ENCODE data around the gene BPIFB2. TPM values are rescaled to one million over a fixed set of nuclear protein-coding genes. Genes with fewer than 3 reads are reported as not detected.

The BPIFB2 gene
- total RNA-seq, 1 donor from 2014 or later: not detected

DNA sequence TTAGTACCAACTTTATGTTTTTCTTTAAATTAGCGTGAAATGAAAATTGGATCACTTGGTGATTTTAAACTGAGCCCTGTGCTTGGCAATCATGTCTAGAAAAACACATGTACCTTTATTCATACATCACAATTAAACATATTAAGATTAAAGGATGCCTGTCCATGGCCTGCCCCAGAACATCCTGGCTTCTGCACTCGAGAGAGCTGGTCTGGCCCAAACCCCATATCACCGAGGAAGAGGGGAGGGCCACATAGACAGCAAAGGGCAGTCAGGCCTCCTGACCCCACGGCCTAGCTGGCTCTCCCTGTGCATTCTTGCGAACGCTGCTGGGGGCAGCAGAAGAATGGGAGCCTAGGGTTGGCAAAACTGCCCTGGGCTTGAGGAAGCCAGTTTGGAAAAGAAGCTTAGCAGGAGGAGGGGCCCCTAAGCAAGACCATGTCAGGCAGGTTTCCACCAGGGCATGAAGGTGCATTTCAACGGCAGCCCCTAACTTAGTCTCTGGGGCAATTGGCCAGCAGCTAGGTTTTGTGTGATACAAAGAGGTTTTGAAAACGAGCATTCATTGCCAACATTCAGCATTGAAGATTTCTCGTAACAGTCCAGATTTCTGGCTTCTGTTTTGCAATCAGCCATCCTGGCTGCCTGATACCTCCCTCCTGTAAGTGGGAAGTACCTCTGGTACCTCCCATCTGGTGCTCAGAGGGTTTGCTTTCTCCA, 54.8 kb downstream of the BPIFB2 start:
- TF ChIP-seq, protein P1, sequence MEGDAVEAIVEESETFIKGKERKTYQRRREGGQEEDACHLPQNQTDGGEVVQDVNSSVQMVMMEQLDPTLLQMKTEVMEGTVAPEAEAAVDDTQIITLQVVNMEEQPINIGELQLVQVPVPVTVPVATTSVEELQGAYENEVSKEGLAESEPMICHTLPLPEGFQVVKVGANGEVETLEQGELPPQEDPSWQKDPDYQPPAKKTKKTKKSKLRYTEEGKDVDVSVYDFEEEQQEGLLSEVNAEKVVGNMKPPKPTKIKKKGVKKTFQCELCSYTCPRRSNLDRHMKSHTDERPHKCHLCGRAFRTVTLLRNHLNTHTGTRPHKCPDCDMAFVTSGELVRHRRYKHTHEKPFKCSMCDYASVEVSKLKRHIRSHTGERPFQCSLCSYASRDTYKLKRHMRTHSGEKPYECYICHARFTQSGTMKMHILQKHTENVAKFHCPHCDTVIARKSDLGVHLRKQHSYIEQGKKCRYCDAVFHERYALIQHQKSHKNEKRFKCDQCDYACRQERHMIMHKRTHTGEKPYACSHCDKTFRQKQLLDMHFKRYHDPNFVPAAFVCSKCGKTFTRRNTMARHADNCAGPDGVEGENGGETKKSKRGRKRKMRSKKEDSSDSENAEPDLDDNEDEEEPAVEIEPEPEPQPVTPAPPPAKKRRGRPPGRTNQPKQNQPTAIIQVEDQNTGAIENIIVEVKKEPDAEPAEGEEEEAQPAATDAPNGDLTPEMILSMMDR (conservative IDR thresholded peaks at IDR 0.05; ENCODE audit: low read depth, low read length): no peak
- no peak overlapping the region for H3K4me3 ChIP-seq (ENCODE audit: low read depth, low read length)
- DNase-seq (ENCODE audit: low read depth): no peak

DNA sequence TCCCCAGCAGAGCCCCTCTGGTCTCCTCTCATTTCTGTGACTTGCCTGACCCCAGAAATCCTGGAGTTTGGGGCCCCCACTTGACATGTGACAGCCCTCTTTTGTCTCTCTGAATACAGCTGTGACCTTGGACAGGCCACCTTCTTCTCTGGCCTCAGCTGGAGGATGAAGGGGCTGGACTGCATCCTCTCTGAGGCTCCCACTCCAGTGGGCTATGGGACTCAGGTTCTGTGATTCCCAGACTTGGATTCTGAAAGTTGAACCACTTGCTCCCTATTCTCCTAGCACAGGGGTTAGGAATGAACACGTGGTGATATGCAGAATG, 55.3 kb downstream of the BPIFB2 start:
- no peak for DNase-seq (ENCODE audit: low read depth)
- H3K4me3 ChIP-seq (ENCODE audit: low read depth, low read length): no peak overlapping the region
- TF ChIP-seq, protein P1 (conservative IDR thresholded peaks at IDR 0.05; ENCODE audit: low read depth, low read length): no peak

DNA sequence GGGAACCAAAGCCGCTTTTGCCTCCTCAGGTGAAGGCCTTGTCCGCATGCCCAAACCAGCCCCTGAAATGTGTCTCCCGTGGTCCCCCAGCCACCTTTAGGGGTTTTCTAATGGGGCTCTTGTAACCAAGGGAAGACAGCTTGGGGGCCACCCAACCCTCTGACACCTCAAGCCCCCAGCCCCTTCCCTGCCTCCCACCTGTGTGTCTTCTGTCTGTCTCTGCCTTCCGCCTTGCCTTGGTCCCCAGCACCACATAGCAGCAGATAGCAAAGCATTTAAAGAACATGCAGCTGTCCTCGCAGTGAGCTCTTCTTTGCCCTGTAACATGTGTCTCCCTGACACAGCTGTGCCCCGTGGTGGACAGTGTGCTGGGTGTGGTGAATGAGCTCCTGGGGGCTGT, 55.8 kb downstream of the BPIFB2 start:
- DNase-seq (ENCODE audit: low read depth): no peak
- TF ChIP-seq, protein P1 (conservative IDR thresholded peaks at IDR 0.05; ENCODE audit: low read depth, low read length): no peak
- no peak overlapping the region for H3K4me3 ChIP-seq (ENCODE audit: low read depth, low read length)

DNA sequence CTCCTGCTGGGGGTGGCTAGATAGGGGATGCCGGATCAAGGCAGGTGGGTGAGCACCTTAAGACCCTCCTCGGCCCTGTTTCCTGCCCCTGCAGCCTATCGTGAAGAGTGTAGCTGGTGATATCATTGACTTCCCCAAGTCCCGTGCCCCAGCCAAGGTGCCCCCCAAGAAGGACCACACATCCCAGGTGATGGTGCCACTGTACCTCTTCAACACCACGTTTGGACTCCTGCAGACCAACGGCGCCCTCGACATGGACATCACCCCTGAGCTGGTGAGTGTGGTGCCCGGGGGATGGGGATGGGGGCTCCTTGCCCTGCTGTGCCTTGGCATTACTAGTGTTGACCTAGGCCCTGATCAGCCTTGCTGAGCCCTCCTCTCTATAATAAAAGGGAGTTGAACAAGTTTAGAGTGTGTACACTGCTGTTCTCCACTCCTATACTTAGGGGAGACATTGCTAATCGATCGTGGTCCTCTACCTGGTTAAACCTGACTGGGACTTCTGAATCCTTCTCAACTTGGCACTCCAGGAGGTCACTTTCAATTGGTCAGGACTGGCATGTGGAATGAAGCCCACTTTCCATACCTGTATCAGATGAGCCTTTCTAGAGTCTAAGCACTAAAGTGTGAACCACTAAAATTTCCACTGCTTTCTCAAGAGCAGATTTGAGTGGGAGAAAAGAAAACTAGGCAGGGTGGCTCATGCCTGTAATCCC, 57.2 kb downstream of the BPIFB2 start:
- DNase-seq (ENCODE audit: low read depth): no peak
- TF ChIP-seq, protein P1 (conservative IDR thresholded peaks at IDR 0.05; ENCODE audit: low read depth, low read length): no peak
- H3K4me3 ChIP-seq (ENCODE audit: low read depth, low read length): no peak overlapping the region

DNA sequence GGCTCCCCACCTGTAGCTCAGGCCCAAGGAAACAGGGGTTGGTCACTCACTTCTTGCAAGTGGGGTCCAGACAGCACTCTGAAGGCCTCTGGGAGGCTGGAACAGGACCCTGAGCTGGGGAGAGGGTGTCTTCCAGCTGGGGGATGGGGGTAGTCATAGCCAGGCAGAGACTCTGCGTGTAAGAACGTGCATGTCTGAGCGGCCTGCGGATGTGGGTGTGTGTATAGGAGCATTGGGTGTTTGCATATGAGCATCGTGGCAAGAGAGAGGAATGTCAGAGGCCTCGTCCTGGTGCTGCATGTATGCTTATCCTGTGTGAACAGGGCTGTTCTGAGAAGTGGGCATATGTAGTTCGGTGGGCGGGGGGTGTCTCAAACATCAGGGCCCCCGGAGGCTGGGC, 58.3 kb downstream of the BPIFB2 start:
- TF ChIP-seq, protein P1 (conservative IDR thresholded peaks at IDR 0.05; ENCODE audit: low read depth, low read length): no peak
- no peak for DNase-seq (ENCODE audit: low read depth)
- H3K4me3 ChIP-seq (ENCODE audit: low read depth, low read length): no peak overlapping the region

DNA sequence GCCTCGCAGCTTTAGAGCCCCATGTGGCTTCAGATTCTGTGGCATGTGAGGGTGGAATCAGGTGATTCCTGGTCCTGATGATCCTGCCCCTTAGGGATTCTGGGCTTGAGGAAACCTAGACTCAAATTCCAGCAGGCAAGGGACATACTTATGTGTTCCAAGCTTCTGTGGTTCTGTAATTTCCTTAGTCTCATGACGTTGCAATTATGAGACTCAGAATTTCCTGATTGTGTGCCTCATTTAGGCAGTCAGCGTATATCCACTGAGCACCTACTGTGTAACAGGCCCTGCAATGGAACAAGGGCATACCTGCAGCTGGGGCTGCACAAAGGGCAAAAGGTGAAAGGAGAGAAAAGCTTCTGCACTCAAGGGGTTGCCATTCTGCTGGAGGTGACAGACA, 60.3 kb downstream of the BPIFB2 start:
- TF ChIP-seq, protein P1 (conservative IDR thresholded peaks at IDR 0.05; ENCODE audit: low read depth, low read length): no peak

More for the DNA sequence above, 60.3 kb downstream of the BPIFB2 start:
- no peak for DNase-seq (ENCODE audit: low read depth)
- H3K4me3 ChIP-seq (ENCODE audit: low read depth, low read length): no peak overlapping the region

Measured in epithelial cell of proximal tubule (primary cell).